ACHN (cell line): ENCODE results near the gene NTRK1.

Experiments
- DNase-seq: peaks from one replicate; pipeline ENCODE4 v3.0.0-alpha.2; 2015
- in situ Hi-C: cut with HindIII; loops from 2 replicates; pipeline ENCODE4 v1.10.0; 2017; ENCODE audit warnings: low sequenced_read_pairs, low pct_ligation_motif_present, low pct_unique_long_range_greater_than_20kb

NTRK1 gene

GRCh38 chr1:156869455-156869854, 8.8 kb downstream of the NTRK1 start:
- in situ Hi-C loops: no loop called here
- DNase-seq: no peak

GRCh38 chr1:156873659-156874058, 13.0 kb downstream of the NTRK1 start:
- no peak for DNase-seq
- in situ Hi-C loops: no loop called here

GRCh38 chr1:156874142-156874541, 13.5 kb downstream of the NTRK1 start:
- no peak for DNase-seq
- in situ Hi-C loops: no loop called here

- DNase-seq: no peak
- in situ Hi-C loops: no loop called here
These were observed 14.1 kb downstream of the NTRK1 start for GRCh38 chr1:156874572-156875340.

GRCh38 chr1:156875341-156875615, 14.6 kb downstream of the NTRK1 start:
- no peak for DNase-seq
- in situ Hi-C loops: no loop called here

GRCh38 chr1:156876281-156876680, 15.6 kb downstream of the NTRK1 start:
- in situ Hi-C loops: no loop called here
- no peak for DNase-seq

- in situ Hi-C loops: no loop called here
- no peak for DNase-seq
These were observed 16.9 kb downstream of the NTRK1 start for GRCh38 chr1:156877433-156878170.

GRCh38 chr1:156879876-156880275, 19.2 kb downstream of the NTRK1 start:
- in situ Hi-C loops: no loop called here
- DNase-seq: no peak

GRCh38 chr1:156880473-156880872, 19.8 kb downstream of the NTRK1 start:
- in situ Hi-C loops: no loop called here
- DNase-seq: no peak

- in situ Hi-C loops: no loop called here
- DNase-seq: no peak
These were observed 20.4 kb downstream of the NTRK1 start for GRCh38 chr1:156881101-156881500.

GRCh38 chr1:156881663-156882062, 21.0 kb downstream of the NTRK1 start:
- no peak for DNase-seq
- in situ Hi-C loops: no loop called here

- in situ Hi-C loops: no loop called here
- no peak for DNase-seq
These were observed 21.9 kb downstream of the NTRK1 start for GRCh38 chr1:156882543-156882942.

GRCh38 chr1:156883919-156884318, 23.3 kb downstream of the NTRK1 start:
- no peak for DNase-seq
- in situ Hi-C loops: no loop called here

GRCh38 chr1:156884560-156885184, 24.0 kb downstream of the NTRK1 start:
- no peak for DNase-seq
- in situ Hi-C loops: no loop called here

- DNase-seq: no peak
These were observed 24.6 kb downstream of the NTRK1 start for GRCh38 chr1:156885314-156885713.

GRCh38 chr1:156885880-156886355, 25.3 kb downstream of the NTRK1 start:
- in situ Hi-C loops: no loop called here
- no peak for DNase-seq

More at GRCh38 chr1:156885314-156885713, 24.6 kb downstream of the NTRK1 start:
- in situ Hi-C loops: no loop called here

GRCh38 chr1:156886583-156887281, 26.1 kb downstream of the NTRK1 start:
- in situ Hi-C loops: no loop called here
- DNase-seq: no peak

GRCh38 chr1:156887317-156887716, 26.7 kb downstream of the NTRK1 start:
- in situ Hi-C loops: no loop called here
- DNase-seq: no peak

GRCh38 chr1:156887734-156888133, 27.1 kb downstream of the NTRK1 start:
- DNase-seq: no peak
- in situ Hi-C loops: no loop called here
